SHP77 treated with DMSO at 0.1 percent for 48 hours (cell line): ENCODE data around the gene NPC2.
"Not testable (repeated sequence)": the region's sequence is repeated elsewhere in the genome, so short reads cannot be mapped to it uniquely, and the experiment has no call there.

Source experiments
- DNase-seq: peaks from one replicate; lab custom pipeline; 2025; lab: John Stamatoyannopoulos, UW

Gene NPC2

GRCh38 chr14:74469548-74470518 is 23.3 kb downstream of the NPC2 start:
- no peak for DNase-seq

GRCh38 chr14:74468513-74468912 is 24.6 kb downstream of the NPC2 start:
- DNase-seq: no peak

- no peak for DNase-seq
Observed at GRCh38 chr14:74465335-74465734, 27.8 kb downstream of the NPC2 start.

- DNase-seq: no peak
Observed at GRCh38 chr14:74464785-74465184, 28.3 kb downstream of the NPC2 start.

- DNase-seq: no peak
Observed at GRCh38 chr14:74463697-74464096, 29.4 kb downstream of the NPC2 start.

- DNase-seq: no peak
Observed at GRCh38 chr14:74462993-74463392, 30.1 kb downstream of the NPC2 start.

GRCh38 chr14:74459976-74460375 is 33.1 kb downstream of the NPC2 start:
- no peak for DNase-seq

- no peak for DNase-seq
Observed at GRCh38 chr14:74459289-74459946, 33.7 kb downstream of the NPC2 start.

GRCh38 chr14:74457565-74457895 is 35.6 kb downstream of the NPC2 start:
- no peak for DNase-seq

GRCh38 chr14:74456684-74457564 is 36.2 kb downstream of the NPC2 start:
- DNase-seq: no peak

- DNase-seq: not testable (repeated sequence)
Observed at GRCh38 chr14:74454397-74454796, 38.7 kb downstream of the NPC2 start.

- DNase-seq: no peak
Observed at GRCh38 chr14:74444866-74445265, 48.2 kb downstream of the NPC2 start.

- no peak for DNase-seq
Observed at GRCh38 chr14:74442757-74443156, 50.3 kb downstream of the NPC2 start.

GRCh38 chr14:74441113-74441512 is 52.0 kb downstream of the NPC2 start:
- no peak for DNase-seq

GRCh38 chr14:74438351-74438915 is 54.7 kb downstream of the NPC2 start:
- no peak for DNase-seq

- no peak for DNase-seq
Observed at GRCh38 chr14:74437496-74438053, 55.5 kb downstream of the NPC2 start.

- no peak for DNase-seq
Observed at GRCh38 chr14:74434294-74434693, 58.8 kb downstream of the NPC2 start.

GRCh38 chr14:74429991-74430390 is 63.1 kb downstream of the NPC2 start:
- no peak for DNase-seq
